IPS DF 19.7 (cell line): ENCODE measurements around the gene FSD1.
"Not testable (repeated sequence)": the region's sequence is repeated elsewhere in the genome, so short reads cannot be mapped to it uniquely, and the experiment has no call there.

Experiments
- DNase-seq: peaks from one replicate; pipeline ENCODE4 v3.0.0-alpha.2; 2013; ENCODE audit warnings: low read depth, low spot score

Gene FSD1

GRCh38 chr19:4345342-4346019 lies 41.1 kb downstream of the FSD1 start:
- no peak for DNase-seq

- DNase-seq, result no peak
These were observed 41.6 kb downstream of the FSD1 start for GRCh38 chr19:4346020-4346383.

GRCh38 chr19:4347521-4347920 lies 43.1 kb downstream of the FSD1 start:
- DNase-seq, result no peak

- not testable (repeated sequence) for DNase-seq
These were observed 44.8 kb downstream of the FSD1 start for GRCh38 chr19:4349225-4349624.

GRCh38 chr19:4350111-4350510 lies 45.7 kb downstream of the FSD1 start:
- DNase-seq, result no peak

- no peak for DNase-seq
These were observed 46.3 kb downstream of the FSD1 start for GRCh38 chr19:4350726-4351125.

GRCh38 chr19:4352701-4353121 lies 48.3 kb downstream of the FSD1 start:
- DNase-seq, result no peak

- no peak for DNase-seq
These were observed 49.9 kb downstream of the FSD1 start for GRCh38 chr19:4354282-4354681.

- no peak for DNase-seq
These were observed 50.5 kb downstream of the FSD1 start for GRCh38 chr19:4354897-4355296.

GRCh38 chr19:4357095-4357797 lies 52.8 kb downstream of the FSD1 start:
- DNase-seq, result no peak

GRCh38 chr19:4357921-4358326 lies 53.5 kb downstream of the FSD1 start:
- DNase-seq, result no peak

- no peak for DNase-seq
These were observed 54.6 kb downstream of the FSD1 start for GRCh38 chr19:4358709-4359626.

GRCh38 chr19:4359627-4360000 lies 55.2 kb downstream of the FSD1 start:
- no peak for DNase-seq

- no peak for DNase-seq
These were observed 55.7 kb downstream of the FSD1 start for GRCh38 chr19:4360081-4360569.

GRCh38 chr19:4360641-4361151 lies 56.3 kb downstream of the FSD1 start:
- no peak for DNase-seq

GRCh38 chr19:4361152-4362046 lies 57.0 kb downstream of the FSD1 start:
- DNase-seq, result no peak

- DNase-seq, result no peak
These were observed 57.9 kb downstream of the FSD1 start for GRCh38 chr19:4362101-4362828.

GRCh38 chr19:4362831-4363545 lies 58.6 kb downstream of the FSD1 start:
- DNase-seq, result no peak

- no peak for DNase-seq
These were observed 59.3 kb downstream of the FSD1 start for GRCh38 chr19:4363571-4364304.
